Epithelial cell of proximal tubule (primary cell): Measurements from ENCODE around the gene GRIA1. TPM values are rescaled to one million over a fixed set of nuclear protein-coding genes. Genes with fewer than 3 reads are reported as not detected.

ENCODE experiments used
- DNase-seq: peaks from one replicate; pipeline ENCODE4 v3.0.0-alpha.2; 2011; ENCODE audit warnings: low read depth
- H3K4me3 ChIP-seq: 2 replicates; pipeline ENCODE4 v1.5.1; 2011; ENCODE audit warnings: low read depth, mild to moderate bottlenecking, low read length
- total RNA-seq: library from RNA; depleted of rRNA; stranded (reverse); fragments of >200 nt; gene quantifications from 2 replicates; pipeline ENCODE4 v1.2.3, GENCODE V29; 2015
- TF ChIP-seq, protein P1 (sequence below): conservative IDR thresholded peaks from 2 replicates; pipeline ENCODE4 v1.5.1; 2012; ENCODE audit warnings: low read depth, mild to moderate bottlenecking, low read length

Gene GRIA1
- total RNA-seq, 1 donor from 2014 or later: not detected

DNA sequence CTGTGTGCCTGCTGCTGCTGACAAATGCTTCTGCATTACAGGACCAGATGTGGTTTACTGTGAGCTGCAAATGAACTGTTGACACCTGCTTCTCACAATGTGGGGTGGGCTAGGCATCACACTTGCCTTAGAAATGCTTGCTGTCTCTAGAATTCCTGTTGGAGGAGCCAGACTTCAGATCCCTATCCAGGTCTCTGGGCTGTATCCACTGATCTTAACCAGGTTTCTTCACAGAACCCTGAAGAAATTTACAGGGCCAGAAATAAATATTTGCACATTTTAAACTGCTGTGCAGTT lies 292.8 kb downstream of the GRIA1 start:
- no peak for DNase-seq

DNA sequence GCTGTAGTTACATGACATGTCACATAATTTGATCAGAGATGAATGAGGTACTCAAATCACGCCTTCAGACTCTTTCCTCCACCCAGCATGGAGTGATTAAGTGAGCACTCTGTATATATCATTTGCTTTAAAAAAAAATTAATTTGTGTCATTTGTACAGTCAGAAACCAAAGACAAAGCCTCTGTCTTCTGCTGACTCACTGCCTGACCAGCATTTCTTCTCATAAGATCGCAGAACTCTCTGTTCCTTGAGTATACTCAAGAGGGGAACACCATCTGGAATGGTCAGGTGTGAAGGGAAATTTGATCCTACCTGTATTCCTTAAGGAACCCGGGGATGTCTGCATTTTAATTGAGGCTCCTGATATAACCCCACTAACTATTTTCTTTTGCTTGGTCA lies 293.8 kb downstream of the GRIA1 start:
- no peak overlapping the region for H3K4me3 ChIP-seq
- no peak for DNase-seq
- TF ChIP-seq, protein P1, sequence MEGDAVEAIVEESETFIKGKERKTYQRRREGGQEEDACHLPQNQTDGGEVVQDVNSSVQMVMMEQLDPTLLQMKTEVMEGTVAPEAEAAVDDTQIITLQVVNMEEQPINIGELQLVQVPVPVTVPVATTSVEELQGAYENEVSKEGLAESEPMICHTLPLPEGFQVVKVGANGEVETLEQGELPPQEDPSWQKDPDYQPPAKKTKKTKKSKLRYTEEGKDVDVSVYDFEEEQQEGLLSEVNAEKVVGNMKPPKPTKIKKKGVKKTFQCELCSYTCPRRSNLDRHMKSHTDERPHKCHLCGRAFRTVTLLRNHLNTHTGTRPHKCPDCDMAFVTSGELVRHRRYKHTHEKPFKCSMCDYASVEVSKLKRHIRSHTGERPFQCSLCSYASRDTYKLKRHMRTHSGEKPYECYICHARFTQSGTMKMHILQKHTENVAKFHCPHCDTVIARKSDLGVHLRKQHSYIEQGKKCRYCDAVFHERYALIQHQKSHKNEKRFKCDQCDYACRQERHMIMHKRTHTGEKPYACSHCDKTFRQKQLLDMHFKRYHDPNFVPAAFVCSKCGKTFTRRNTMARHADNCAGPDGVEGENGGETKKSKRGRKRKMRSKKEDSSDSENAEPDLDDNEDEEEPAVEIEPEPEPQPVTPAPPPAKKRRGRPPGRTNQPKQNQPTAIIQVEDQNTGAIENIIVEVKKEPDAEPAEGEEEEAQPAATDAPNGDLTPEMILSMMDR: no peak

More for the DNA sequence above, 292.8 kb downstream of the GRIA1 start:
- no peak overlapping the region for H3K4me3 ChIP-seq
- TF ChIP-seq, protein P1: no peak

DNA sequence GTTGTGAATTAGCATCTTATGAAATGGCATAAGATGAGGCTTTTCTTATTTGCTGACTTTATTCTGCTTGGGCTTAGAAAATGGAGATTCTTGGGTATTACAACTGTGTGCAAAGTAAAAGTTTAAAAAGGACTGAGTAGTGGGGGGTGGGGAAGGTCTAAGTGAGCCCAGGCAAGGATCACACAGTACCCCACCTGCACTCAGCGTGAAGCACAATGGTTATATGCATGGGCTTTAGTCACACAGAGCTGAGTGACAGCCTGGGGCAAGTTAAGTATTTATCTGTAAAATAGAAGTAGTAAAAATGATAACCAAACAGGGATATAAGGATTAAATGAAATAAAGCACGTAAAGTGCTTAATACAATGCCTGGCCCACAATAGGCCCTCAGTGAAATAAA lies 300.9 kb downstream of the GRIA1 start:
- no peak overlapping the region for H3K4me3 ChIP-seq
- no peak for DNase-seq
- TF ChIP-seq, protein P1: no peak

- no peak overlapping the region for H3K4me3 ChIP-seq
- TF ChIP-seq, protein P1: no peak
- DNase-seq: no peak
Measured at GRCh38 chr5:153792305-153792704, 301.8 kb downstream of the GRIA1 start.

DNA sequence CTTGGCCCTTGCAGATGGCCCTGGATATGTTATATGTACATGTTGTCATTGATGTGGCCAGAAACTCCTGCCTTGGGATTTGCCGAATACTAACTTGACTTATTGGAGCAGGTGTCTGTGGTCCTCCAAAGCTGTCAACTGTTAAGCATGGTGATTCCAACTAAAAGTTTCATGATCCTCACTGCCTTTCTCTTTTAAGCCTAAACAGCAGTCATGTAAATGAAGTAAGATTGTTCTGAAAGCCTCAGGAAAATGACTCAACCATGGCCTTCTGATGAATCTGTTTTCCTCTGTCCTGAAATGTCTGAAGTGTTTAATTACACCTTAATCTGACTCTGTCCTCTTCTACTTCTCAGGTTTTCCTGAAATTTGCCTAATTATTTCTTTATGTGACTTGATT lies 303.2 kb downstream of the GRIA1 start:
- no peak for DNase-seq
- TF ChIP-seq, protein P1: no peak
- H3K4me3 ChIP-seq: no peak overlapping the region

DNA sequence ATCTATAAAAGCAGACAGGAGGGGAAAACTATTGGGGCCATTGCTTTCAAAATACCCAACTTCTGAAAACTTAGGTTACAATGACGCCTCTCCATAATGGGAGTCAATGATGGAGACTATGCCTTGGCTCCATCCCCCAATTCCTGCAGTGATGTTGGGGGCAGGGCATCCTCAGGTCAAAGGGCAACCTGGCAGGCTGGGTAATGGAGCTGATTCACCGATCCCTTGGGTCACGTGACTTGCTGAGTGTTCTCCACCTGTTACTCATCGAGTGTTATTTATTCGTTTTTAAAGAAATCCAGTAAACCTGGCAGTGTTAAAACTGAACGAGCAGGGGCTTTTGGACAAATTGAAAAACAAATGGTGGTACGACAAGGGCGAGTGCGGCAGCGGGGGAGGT lies 303.9 kb downstream of the GRIA1 start:
- DNase-seq: no peak
- no peak overlapping the region for H3K4me3 ChIP-seq
- TF ChIP-seq, protein P1: no peak

GRCh38 chr5:153796527-153796926 lies 306.1 kb downstream of the GRIA1 start:
- H3K4me3 ChIP-seq: no peak overlapping the region
- TF ChIP-seq, protein P1: no peak
- no peak for DNase-seq
